Amygdala (tissue), 56 donors: Measurements from ENCODE around the gene IRF5.
"Not testable (repeated sequence)": the region's sequence is repeated elsewhere in the genome, so short reads cannot be mapped to it uniquely, and the experiment has no call there.

ENCODE experiments used
- DNase-seq, 56 donors: peaks; one replicate each; lab custom pipeline; 2025; lab: John Stamatoyannopoulos, UW

Gene IRF5

GRCh38 chr7:128904381-128905197 is 33.1 kb upstream of the IRF5 start:
- no peak for DNase-seq

- no peak for DNase-seq
Observed at GRCh38 chr7:128906001-128906765, 31.5 kb upstream of the IRF5 start.

GRCh38 chr7:128906766-128907559 is 30.8 kb upstream of the IRF5 start:
- no peak for DNase-seq

GRCh38 chr7:128908750-128909624 is 28.7 kb upstream of the IRF5 start:
- DNase-seq, result no peak

GRCh38 chr7:128909625-128910568 is 27.8 kb upstream of the IRF5 start:
- DNase-seq, result no peak

- no peak for DNase-seq
Observed at GRCh38 chr7:128910569-128910945, 27.2 kb upstream of the IRF5 start, which contains the start of gene KCP. KCP (minus strand) TSS chr7:128910709; CDS start chr7:128910676, 33 bp downstream.

GRCh38 chr7:128911423-128912031 is 26.2 kb upstream of the IRF5 start:
- no peak for DNase-seq

GRCh38 chr7:128912281-128912680 is 25.4 kb upstream of the IRF5 start:
- DNase-seq, result no peak

- not testable (repeated sequence) for DNase-seq
Observed at GRCh38 chr7:128912709-128913495, 24.8 kb upstream of the IRF5 start.

GRCh38 chr7:128913870-128914565 is 23.7 kb upstream of the IRF5 start:
- DNase-seq, result no peak

GRCh38 chr7:128914566-128915151 is 23.1 kb upstream of the IRF5 start:
- DNase-seq, result no peak

- DNase-seq, result no peak
Observed at GRCh38 chr7:128915271-128915819, 22.4 kb upstream of the IRF5 start.

- DNase-seq, result no peak
Observed at GRCh38 chr7:128915841-128916642, 21.7 kb upstream of the IRF5 start.

- no peak for DNase-seq
Observed at GRCh38 chr7:128916643-128916915, 21.1 kb upstream of the IRF5 start.

- DNase-seq, result no peak
Observed at GRCh38 chr7:128917122-128917521, 20.6 kb upstream of the IRF5 start.
